ENCODE data around the gene THAP4.

Gene THAP4

DNA sequence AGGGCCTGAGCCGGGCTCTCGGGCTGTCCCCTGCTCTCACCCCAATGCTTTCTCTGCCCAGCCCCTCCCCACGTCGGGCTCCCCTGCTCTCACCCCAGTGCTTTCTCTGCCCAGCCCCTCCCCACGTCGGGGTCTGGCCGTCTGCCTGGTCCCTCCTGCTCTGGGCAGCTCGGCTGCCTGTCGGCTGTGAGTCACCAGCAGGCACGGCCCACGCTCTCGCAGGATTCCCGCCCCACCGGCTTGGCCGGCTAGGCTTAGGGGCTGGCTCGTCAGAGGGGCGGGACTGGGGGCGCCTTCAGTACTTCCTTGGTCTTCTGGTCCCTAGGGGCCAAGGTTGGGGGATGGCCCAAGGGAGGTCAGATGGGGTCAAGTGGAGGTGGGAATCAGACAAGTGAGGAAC is 75.1 kb downstream of the THAP4 start:
- no peak for DNase-seq

- no peak for DNase-seq
Observed at GRCh38 chr2:241560883-241561474, 76.0 kb downstream of the THAP4 start.

- DNase-seq = no peak
Observed at GRCh38 chr2:241560162-241560882, 76.6 kb downstream of the THAP4 start.

GRCh38 chr2:241559323-241560161 is 77.4 kb downstream of the THAP4 start:
- no peak for DNase-seq

DNA sequence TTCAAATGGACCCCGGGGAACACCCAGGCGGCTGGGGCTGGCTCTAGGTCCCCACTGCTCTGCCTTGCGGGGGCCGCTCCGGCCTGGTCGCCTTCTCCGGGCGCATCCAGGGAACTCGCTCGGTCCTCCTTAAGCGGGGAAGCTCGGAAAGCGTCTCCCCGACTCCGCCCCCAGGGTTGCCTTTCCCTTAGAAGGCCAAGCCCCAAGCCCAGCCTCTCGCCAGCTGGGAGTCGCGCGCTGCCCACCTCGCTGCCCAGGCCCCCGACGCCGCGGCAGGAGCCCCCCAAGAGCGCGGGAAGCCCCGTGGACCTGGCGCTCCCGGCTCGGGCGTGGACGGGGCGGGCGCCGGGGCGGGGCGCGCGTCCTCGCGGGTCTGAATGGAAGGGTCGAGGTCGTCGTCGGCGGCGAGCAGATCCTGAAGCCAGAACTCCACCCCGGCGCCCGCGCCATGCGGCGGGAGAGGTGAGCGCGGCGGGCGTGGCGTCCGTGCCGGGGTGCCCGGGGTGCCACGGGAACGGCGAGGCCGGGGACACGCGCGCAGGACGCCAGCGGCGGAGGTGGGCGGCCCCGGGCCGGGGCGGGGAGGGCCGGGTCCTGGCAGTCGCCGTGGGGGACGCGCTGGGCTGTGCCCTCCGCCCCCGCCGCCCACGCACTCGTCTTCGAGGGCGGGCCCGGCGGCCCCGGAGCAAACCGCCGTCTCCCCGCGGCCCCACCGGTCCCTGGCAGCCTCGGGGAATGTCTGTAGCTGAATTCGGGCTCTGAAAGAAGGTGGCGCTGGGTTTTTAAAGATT is 78.2 kb downstream of the THAP4 start, which contains the start of gene BOK:
Gene BOK (plus strand): TSS at position 214 of the 791 bp plus-strand sequence. CDS start 739 bp downstream, outside the sequence.
- no peak for DNase-seq

DNA sequence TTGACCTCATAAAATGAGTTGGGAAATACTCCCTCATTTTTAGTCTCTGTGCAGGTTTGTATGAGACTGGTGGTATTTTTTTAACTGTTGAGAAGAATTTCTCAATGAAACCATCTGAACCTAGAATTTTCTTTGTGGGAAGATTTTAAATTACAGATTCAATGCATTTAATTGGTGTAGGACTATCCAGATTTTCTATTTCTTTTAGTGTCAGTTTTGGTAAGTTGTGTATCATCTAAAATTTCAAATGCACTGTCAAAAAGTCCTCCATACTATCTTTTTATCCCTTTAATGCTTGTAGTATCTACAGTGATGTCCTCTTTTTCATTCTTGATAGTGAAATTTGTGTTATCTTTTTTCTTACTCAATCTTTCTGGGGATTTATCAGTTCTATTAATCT is 80.2 kb downstream of the THAP4 start:
- DNase-seq = no peak

- no peak for DNase-seq
Observed at GRCh38 chr2:241555711-241556110, 81.2 kb downstream of the THAP4 start.

- DNase-seq = no peak
Observed at GRCh38 chr2:241554610-241555322, 82.2 kb downstream of the THAP4 start.

DNA sequence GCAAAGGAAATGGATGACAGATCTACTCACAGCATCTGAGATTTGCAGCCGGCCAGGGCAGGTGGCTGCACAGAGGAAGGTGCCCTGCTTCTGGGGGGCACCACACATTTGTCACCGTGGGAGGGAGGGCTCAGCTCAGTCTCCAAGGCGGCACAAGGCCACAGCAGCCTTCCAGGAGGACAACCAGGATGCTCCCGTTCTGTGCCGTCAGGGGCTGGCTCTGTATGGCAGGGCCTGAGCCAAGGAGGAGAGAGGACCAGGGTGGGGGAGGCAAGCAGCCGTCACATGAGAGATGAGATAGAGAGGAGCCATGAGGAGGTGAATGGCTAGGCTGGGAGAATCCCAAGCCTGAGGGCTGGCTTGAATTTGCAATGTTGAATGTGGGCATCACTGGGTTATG is 83.0 kb downstream of the THAP4 start:
- DNase-seq = no peak

DNA sequence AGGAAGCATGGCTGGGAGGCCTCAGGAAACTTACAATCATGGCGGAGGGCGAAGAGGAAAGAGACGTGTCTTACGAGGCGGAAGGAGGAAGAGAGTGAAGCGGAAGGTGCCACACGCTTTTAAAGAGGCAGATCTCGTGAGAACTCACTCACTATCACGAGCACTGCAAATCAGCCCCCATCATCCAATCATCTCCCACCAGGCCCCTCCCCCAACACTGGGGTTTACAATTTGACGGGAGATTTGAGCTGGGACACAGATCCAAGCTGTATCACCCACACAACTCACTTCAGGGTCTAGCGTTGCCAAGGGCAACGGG is 83.5 kb downstream of the THAP4 start:
- DNase-seq = no peak

DNA sequence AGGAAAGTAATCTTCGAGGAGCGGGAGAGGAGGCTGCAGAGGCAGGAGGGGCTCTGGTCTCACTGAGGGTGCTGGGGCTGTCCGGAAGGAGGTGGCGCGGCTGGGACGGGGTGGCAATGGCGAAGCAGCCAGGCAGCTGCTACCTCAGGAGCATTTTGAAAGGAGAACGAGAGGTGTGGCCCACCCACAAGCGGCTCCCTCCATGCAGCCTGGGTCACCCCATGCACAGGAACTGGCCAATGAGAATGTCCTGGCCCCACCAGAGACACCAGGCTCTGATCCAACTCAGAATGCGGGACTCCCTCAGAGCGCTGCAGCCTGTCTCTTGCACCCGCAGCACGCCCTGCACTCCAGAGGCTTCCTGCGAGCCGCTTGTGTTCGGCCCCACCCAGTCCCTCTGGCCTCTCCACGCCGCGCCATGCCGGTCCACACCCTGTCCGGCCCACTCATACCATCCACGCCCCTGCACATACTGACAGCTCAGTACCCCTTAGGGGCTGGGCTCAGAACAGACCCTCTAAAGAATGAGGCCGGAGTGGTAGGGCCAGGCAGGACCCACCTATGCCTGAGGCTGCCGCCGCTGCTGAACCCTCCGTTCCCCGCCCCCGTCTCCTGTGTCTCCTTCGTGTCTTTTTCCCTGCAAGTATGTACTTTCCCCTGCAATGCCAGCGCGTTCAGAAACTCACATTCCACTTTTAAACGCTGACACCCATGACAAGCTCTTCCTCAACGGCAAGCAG is 84.8 kb downstream of the THAP4 start:
- DNase-seq = no peak

DNA sequence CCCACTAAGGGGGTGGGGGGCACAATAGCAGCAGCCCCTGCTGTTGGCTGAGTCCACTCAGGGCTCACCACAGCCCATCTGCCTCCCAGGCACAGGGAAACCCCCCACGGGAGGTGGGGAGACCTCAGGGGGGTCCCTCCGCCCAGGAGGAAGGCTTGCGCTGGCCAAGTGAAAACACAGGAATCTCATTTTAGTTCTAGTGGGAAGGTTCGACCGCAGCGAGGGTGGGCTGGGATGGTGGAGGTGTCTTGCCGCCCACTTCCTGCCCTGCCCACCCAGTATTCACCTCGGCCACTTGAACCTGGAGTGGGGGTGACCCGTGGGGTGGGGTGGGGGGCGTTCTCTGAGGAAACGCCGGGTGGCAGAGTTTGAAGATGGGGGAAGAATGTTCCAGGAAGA is 85.4 kb downstream of the THAP4 start:
- DNase-seq = no peak

- DNase-seq = no peak
Observed at GRCh38 chr2:241550616-241551580, 86.1 kb downstream of the THAP4 start.

GRCh38 chr2:241548451-241548835 is 88.5 kb downstream of the THAP4 start:
- no peak for DNase-seq

DNA sequence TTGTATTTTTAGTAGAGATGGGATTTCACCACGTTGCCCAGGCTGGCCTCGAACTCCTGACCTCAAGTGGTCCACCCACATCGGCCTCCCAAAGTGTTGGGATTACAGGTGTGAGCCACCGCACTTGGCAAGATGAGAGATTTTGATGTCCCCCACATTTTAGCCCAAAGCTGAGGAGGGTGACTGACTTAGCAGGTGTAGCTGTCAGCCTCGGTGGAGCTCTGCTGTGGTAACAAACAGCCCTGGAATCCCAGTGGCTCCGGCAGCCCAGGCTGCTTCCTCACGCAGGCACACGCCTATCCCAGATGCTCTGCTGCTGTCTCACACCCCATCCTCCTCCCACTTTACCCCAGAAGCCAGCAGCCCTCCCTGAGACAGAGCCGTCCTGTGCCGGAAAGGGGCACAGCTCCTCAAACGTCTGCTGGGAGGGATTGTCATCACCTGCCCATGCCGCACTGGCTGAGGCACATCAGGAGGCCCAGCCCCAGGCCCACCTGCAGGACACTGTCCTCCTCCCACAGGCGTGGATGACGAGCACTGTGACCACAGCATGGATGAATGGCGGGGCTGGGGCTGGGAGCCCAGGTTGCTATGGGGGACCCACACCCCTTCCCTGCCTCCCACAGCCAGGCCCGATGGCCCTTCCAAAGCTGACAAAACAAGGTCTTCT is 89.0 kb downstream of the THAP4 start:
- DNase-seq = no peak

GRCh38 chr2:241546771-241547498 is 90.0 kb downstream of the THAP4 start:
- DNase-seq = no peak

- no peak for DNase-seq
Observed at GRCh38 chr2:241545523-241546473, 91.2 kb downstream of the THAP4 start.

DNA sequence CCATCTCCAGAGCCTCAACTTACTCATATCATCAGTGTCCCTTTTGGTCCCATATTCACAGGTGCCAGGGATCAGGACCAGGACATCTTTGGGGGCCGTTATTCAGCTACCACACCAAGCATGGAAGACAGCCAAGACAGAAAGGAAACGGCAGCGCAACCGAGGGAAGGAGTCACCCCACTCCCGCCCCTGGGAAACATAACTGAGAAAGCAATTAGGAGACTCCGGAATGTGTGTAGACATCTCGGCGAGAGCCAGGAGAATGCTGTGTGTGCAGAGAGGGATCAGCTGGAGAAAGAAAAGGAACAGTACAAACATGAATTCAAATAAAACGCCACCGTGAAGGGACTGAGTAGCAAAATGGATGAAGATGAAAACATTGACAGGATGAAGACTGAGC is 91.9 kb downstream of the THAP4 start:
- DNase-seq = no peak

Measured in COR-L47 (cell line).